Fibroblast of villous mesenchyme (primary cell): ENCODE measurements around the gene TBC1D5. TPM values are rescaled to one million over a fixed set of nuclear protein-coding genes. Genes with fewer than 3 reads are reported as not detected.
A peak's percentile ranks its signal among the peaks of the same experiment; 100 is the strongest.

Experiments
- DNase-seq: peaks from one replicate; pipeline ENCODE4 v3.0.0-alpha.2; 2010; ENCODE audit warnings: low read depth
- H3K4me3 ChIP-seq: 2 replicates; pipeline ENCODE4 v1.5.1; 2011; ENCODE audit warnings: low read depth, mild to moderate bottlenecking, low read length
- CTCF ChIP-seq: IDR thresholded peaks from 2 replicates; pipeline ENCODE4 v1.5.1; 2012; ENCODE audit warnings: low read depth, mild to moderate bottlenecking, low read length; ENCODE audit not compliant: insufficient read depth
- total RNA-seq: library from RNA; depleted of rRNA; stranded (reverse); fragments of >200 nt; gene quantifications from 2 replicates; pipeline ENCODE4 v1.2.3, GENCODE V29; 2012

TBC1D5 gene
- total RNA-seq, 1 donor: 107 TPM

GRCh38 chr3:17588422-17588821 lies 154.0 kb downstream of the TBC1D5 start:
- no peak overlapping the region for H3K4me3 ChIP-seq
- TF ChIP-seq CTCF: no peak

GRCh38 chr3:17585394-17586325 lies 156.8 kb downstream of the TBC1D5 start:
- H3K4me3 ChIP-seq: no peak overlapping the region
- no peak for TF ChIP-seq CTCF
- no peak for DNase-seq

More at GRCh38 chr3:17588422-17588821, 154.0 kb downstream of the TBC1D5 start:
- DNase-seq: no peak

- H3K4me3 ChIP-seq: no peak overlapping the region
- TF ChIP-seq CTCF: no peak
- no peak for DNase-seq
Measured at GRCh38 chr3:17584066-17584465, 158.4 kb downstream of the TBC1D5 start.

- TF ChIP-seq CTCF: no peak
- H3K4me3 ChIP-seq: no peak overlapping the region
- DNase-seq: peak; percentile 34
Measured at GRCh38 chr3:17583530-17583929, 158.9 kb downstream of the TBC1D5 start.

GRCh38 chr3:17581421-17582080 lies 160.9 kb downstream of the TBC1D5 start:
- no peak for TF ChIP-seq CTCF
- peak; percentile 6 for DNase-seq
- H3K4me3 ChIP-seq: no peak overlapping the region

GRCh38 chr3:17580901-17581300 lies 161.5 kb downstream of the TBC1D5 start:
- no peak overlapping the region for H3K4me3 ChIP-seq
- DNase-seq: no peak
- no peak for TF ChIP-seq CTCF
